K562 (cell line): ENCODE results near the gene PBXIP1. TPM values are rescaled to one million over a fixed set of nuclear protein-coding genes. Genes with fewer than 3 reads are reported as not detected.

Experiments used
- BHLHE40 ChIP-seq: IDR thresholded peaks from 2 replicates; pipeline ENCODE4 v1.6.1; 2011; ENCODE audit warnings: low read length, improper control_type of control experiment
- BRD4 ChIP-seq: fragments of 200-600 bp; sonication (generic); IDR thresholded peaks from 2 replicates; pipeline ENCODE4 v1.6.1; 2017; ENCODE audit warnings: inconsistent platforms
- CBFB ChIP-seq: sonication (generic); formaldehyde crosslinking; IDR thresholded peaks from 2 replicates; pipeline ENCODE4 v1.4.0; 2020; ENCODE audit warnings: mild to moderate bottlenecking, missing genetic modification reagents
- CREB1 ChIP-seq, 2 experiments: sonication (generic) in 1 of 2; formaldehyde crosslinking in 1 of 2; IDR thresholded peaks; 2 replicates each; pipeline versions ENCODE4 v1.6.1 to v1.8.0; 2012 to 2022; ENCODE audit warnings: inconsistent platforms in 1 of 2, mild to moderate bottlenecking in 1 of 2, missing genetic modification reagents in 1 of 2, moderate library complexity in 1 of 2
- EGR1 ChIP-seq: fragments of 450-650 bp; conservative IDR thresholded peaks from 2 replicates; pipeline ENCODE4 v1.6.1; 2017; ENCODE audit warnings: mild to moderate bottlenecking
- FOS ChIP-seq: IDR thresholded peaks from 3 replicates; pipeline ENCODE4 v1.6.1; 2011; ENCODE audit not compliant: insufficient read length; ENCODE audit errors: extremely low read depth
- LARP7 ChIP-seq: fragments of 450-650 bp; IDR thresholded peaks from 2 replicates; pipeline ENCODE4 v1.6.1; 2016
- MCM5 ChIP-seq: fragments of 450-650 bp; IDR thresholded peaks from 2 replicates; pipeline ENCODE4 v1.6.1; 2016; ENCODE audit warnings: low read depth
- NFIX ChIP-seq: fragments of 250-450 bp; sonication (Bioruptor Pico); IDR thresholded peaks from 2 replicates; pipeline ENCODE4 v1.4.0; 2020; ENCODE audit warnings: low read depth, mild to moderate bottlenecking, moderate library complexity
- TBL1XR1 ChIP-seq, 2 experiments: IDR thresholded peaks; 2 replicates each; pipeline ENCODE4 v1.6.1; 2012; ENCODE audit warnings: improper control_type of control experiment in 2 of 2, low read length in 2 of 2, mild to moderate bottlenecking in 1 of 2
- ZNF263 ChIP-seq: sonication (generic); formaldehyde crosslinking; IDR thresholded peaks from 2 replicates; pipeline ENCODE4 v1.8.0; 2022; ENCODE audit warnings: mild to moderate bottlenecking, missing genetic modification reagents, borderline replicate concordance
- polyA plus RNA-seq, 8 experiments: library from polyadenylated mRNA; depleted of rRNA in 4 of 8; stranded (reverse) in 5 of 8; unstranded in 3 of 8; fragments of >200 nt; fragmentation: Nextera tagmentation in 2 of 8; fragmentation: Illumina TruSeq in 1 of 8; extraction: Ambion mirVana in 2 of 8; extraction: Trizol in 1 of 8; gene quantifications; 2 replicates each; pipeline versions ENCODE4 v1.2.1 to v1.2.3, GENCODE V29; 2011 to 2014; ENCODE audit warnings: inconsistent platforms in 1 of 8, missing spikeins in 1 of 8
- total RNA-seq, 7 experiments: library from RNA; depleted of rRNA in 6 of 7; stranded (reverse); fragments of >200 nt in 6 of 7; fragmentation: Illumina TruSeq in 2 of 7; extraction: Trizol in 2 of 7; gene quantifications; 2 replicates each; pipeline versions ENCODE4 v1.2.1 to v1.2.3, GENCODE V29; 2011 to 2021; ENCODE audit warnings: low replicate concordance in 1 of 7
- TF ChIP-seq, protein P1 (sequence below), 2 experiments: fragments of 450-650 bp; formaldehyde crosslinking in 1 of 2; IDR thresholded peaks; 2 replicates each; pipeline versions ENCODE4 v1.4.0 to v1.6.1; 2014 to 2020; ENCODE audit warnings: mild to moderate bottlenecking in 2 of 2, borderline replicate concordance in 1 of 2, low read depth in 1 of 2
- TF ChIP-seq, protein P2 (sequence below): sonication (generic); formaldehyde crosslinking; IDR thresholded peaks from 2 replicates; pipeline ENCODE4 v1.8.0; 2023; ENCODE audit warnings: mild to moderate bottlenecking, missing genetic modification reagents

PBXIP1 gene
- total and polyA plus RNA-seq, 9 of the 15 experiments (the other 6 are each of a cell fraction or from before 2014, with no cell fraction given), result 0.13 to 8.3 (median 5.8) TPM

DNA sequence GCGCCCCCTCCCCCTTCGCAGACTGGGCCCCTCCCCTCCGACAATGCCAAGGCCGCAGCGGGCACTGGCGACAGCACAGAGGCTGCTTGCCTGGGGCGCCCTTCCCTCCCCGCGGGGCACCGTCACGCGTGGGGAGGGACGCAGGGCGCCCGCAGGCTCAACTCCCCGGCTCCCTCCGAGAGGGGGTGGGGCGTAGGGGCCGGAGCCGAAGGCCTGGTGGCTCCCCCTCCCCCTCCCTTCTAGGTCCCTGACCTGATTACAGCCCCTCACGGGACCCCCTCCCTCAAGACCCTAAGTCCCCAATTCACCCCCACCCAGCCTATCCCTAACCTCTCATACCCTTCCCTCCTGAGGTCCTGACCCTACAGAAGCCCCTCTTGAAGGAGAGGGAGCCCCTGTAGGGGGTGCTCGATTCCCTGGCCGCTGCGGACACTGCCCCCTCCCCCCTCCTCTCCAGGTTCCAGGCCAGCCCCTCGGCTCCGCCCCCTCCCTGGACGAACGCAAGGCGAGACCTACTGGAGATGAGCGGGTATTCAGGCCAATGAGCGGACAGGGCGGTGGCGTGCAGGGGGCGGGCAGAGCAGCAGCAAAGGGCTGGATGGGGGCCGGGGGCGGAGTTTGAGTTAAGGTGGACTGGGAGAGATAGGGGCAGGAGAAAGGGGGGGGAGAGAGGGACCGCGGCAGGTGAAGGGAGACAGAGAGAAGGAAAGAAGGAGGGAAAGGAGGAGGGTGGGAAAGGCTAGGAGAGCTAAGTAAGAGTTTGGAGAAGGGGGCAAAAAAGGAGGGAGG lies 46.0 kb upstream of the PBXIP1 start (continued):
- TF ChIP-seq FOS, result peak; percentile 84
- TF ChIP-seq MCM5, result no peak
- peak; percentile 88 for TF ChIP-seq EGR1
- peak; percentile 97 for TF ChIP-seq BRD4
- no peak for TF ChIP-seq CBFB (CRISPR knock-in tag)
- TF ChIP-seq CREB1 (IDR thresholded peaks at IDR 0.05), result no peak
- peak; percentile 80; the same call in 1 of the 2 replicates for TF ChIP-seq CREB1 (CRISPR knock-in tag; IDR thresholded peaks at IDR 0.05)
- TF ChIP-seq TBL1XR1 (IDR thresholded peaks at IDR 0.05; ENCODE audit: low read length in 2 of 2), result no peak; a peak in 1 of 4 replicates
- no peak for TF ChIP-seq NFIX
- TF ChIP-seq, protein P1, sequence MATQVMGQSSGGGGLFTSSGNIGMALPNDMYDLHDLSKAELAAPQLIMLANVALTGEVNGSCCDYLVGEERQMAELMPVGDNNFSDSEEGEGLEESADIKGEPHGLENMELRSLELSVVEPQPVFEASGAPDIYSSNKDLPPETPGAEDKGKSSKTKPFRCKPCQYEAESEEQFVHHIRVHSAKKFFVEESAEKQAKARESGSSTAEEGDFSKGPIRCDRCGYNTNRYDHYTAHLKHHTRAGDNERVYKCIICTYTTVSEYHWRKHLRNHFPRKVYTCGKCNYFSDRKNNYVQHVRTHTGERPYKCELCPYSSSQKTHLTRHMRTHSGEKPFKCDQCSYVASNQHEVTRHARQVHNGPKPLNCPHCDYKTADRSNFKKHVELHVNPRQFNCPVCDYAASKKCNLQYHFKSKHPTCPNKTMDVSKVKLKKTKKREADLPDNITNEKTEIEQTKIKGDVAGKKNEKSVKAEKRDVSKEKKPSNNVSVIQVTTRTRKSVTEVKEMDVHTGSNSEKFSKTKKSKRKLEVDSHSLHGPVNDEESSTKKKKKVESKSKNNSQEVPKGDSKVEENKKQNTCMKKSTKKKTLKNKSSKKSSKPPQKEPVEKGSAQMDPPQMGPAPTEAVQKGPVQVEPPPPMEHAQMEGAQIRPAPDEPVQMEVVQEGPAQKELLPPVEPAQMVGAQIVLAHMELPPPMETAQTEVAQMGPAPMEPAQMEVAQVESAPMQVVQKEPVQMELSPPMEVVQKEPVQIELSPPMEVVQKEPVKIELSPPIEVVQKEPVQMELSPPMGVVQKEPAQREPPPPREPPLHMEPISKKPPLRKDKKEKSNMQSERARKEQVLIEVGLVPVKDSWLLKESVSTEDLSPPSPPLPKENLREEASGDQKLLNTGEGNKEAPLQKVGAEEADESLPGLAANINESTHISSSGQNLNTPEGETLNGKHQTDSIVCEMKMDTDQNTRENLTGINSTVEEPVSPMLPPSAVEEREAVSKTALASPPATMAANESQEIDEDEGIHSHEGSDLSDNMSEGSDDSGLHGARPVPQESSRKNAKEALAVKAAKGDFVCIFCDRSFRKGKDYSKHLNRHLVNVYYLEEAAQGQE (IDR thresholded peaks at IDR 0.05; ENCODE audit: borderline replicate concordance), result no peak; the same call in 1 of the 2 replicates
- TF ChIP-seq, protein P1 (CRISPR knock-in tag; IDR thresholded peaks at IDR 0.05; ENCODE audit: low read depth), result no peak
- TF ChIP-seq ZNF263 (CRISPR knock-in tag), result 0 out of 2 replicates have a peak, but pooled peaks have one; percentile 54
- peak; percentile 97 for TF ChIP-seq BHLHE40
- TF ChIP-seq LARP7, result peak; percentile 97
- TF ChIP-seq, protein P2, sequence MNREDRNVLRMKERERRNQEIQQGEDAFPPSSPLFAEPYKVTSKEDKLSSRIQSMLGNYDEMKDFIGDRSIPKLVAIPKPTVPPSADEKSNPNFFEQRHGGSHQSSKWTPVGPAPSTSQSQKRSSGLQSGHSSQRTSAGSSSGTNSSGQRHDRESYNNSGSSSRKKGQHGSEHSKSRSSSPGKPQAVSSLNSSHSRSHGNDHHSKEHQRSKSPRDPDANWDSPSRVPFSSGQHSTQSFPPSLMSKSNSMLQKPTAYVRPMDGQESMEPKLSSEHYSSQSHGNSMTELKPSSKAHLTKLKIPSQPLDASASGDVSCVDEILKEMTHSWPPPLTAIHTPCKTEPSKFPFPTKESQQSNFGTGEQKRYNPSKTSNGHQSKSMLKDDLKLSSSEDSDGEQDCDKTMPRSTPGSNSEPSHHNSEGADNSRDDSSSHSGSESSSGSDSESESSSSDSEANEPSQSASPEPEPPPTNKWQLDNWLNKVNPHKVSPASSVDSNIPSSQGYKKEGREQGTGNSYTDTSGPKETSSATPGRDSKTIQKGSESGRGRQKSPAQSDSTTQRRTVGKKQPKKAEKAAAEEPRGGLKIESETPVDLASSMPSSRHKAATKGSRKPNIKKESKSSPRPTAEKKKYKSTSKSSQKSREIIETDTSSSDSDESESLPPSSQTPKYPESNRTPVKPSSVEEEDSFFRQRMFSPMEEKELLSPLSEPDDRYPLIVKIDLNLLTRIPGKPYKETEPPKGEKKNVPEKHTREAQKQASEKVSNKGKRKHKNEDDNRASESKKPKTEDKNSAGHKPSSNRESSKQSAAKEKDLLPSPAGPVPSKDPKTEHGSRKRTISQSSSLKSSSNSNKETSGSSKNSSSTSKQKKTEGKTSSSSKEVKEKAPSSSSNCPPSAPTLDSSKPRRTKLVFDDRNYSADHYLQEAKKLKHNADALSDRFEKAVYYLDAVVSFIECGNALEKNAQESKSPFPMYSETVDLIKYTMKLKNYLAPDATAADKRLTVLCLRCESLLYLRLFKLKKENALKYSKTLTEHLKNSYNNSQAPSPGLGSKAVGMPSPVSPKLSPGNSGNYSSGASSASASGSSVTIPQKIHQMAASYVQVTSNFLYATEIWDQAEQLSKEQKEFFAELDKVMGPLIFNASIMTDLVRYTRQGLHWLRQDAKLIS, result 0 out of 2 replicates have a peak, but pooled peaks have one; percentile 66
